HCT116 (cell line): Measurements from ENCODE around the gene MAML3. TPM values are rescaled to one million over a fixed set of nuclear protein-coding genes. Genes with fewer than 3 reads are reported as not detected.

Experiments used
- ATAC-seq: fragments of 200-7000 bp; cut with Tn5 transposase; 2 replicates; pipeline ENCODE4 v1.9.1; 2020; ENCODE audit warnings: mild to moderate bottlenecking, moderate library complexity
- BruUV-seq: library from RNA; stranded (reverse); fragments of 400-500 nt; replicated peaks from 2 replicates; lab custom pipeline; 2021; lab: Mats Ljungman, UMichigan
- CTCF ChIA-PET: fragments of 300-600 bp; sonication (Branson Sonifier 250); formaldehyde crosslinking; loops from one replicate; lab custom pipeline; 2021; ENCODE audit warnings: antibody characterized with exemption; lab: Charles Lee
- POLR2A ChIA-PET: fragments of 300-600, 350-600 bp; sonication (Branson Sonifier 250); formaldehyde crosslinking; loops from one replicate; lab custom pipeline; 2021; ENCODE audit warnings: antibody characterized with exemption; lab: Charles Lee
- RAD21 ChIA-PET, 2 experiments: fragments of 300-600 bp; sonication (Branson Sonifier 250); formaldehyde crosslinking; loops; one replicate each; lab custom pipeline; 2023; ENCODE audit warnings: low total read pairs in 2 of 2; ENCODE audit not compliant: uncharacterized antibody in 2 of 2, unreplicated experiment in 2 of 2, low non-redundant PET in 1 of 2; lab: Charles Lee
- DNase-seq: peaks from one replicate; pipeline ENCODE4 v3.0.0-alpha.2; 2010; ENCODE audit warnings: low read depth, low spot score
- H2AFZ ChIP-seq: fragments of 200-600 bp; shearing (Covaris generic), sonication (generic); 2 replicates; pipeline ENCODE4 v1.6.1; 2017; ENCODE audit warnings: low read depth, mixed run types, mixed read lengths, antibody characterized with exemption, low read length; ENCODE audit not compliant: poor library complexity, severe bottlenecking
- H3K27ac ChIP-seq: 2 replicates; pipeline ENCODE4 v1.5.1; 2012; ENCODE audit warnings: low read depth, low read length
- H3K27me3 ChIP-seq: fragments of 200-600 bp; sonication (generic); 2 replicates; pipeline ENCODE4 v1.6.1; 2016; ENCODE audit warnings: mixed run types, low read length, mixed read lengths; ENCODE audit not compliant: insufficient read depth
- H3K36me3 ChIP-seq, 2 experiments: fragments of 200-500 bp in 1 of 2; fragments of 200-600 bp in 1 of 2; sonication (Bioruptor generic) in 1 of 2; sonication (generic) in 1 of 2; 2 replicates each; pipeline versions ENCODE4 v1.5.1 to v1.6.1; 2014 to 2016; ENCODE audit warnings: low read length in 2 of 2, inconsistent platforms in 1 of 2, mixed read lengths in 1 of 2, mixed run types in 1 of 2; ENCODE audit not compliant: insufficient read depth in 2 of 2, control insufficient read depth in 1 of 2
- H3K4me1 ChIP-seq, 2 experiments: fragments of 200-600 bp in 1 of 2; sonication (generic) in 1 of 2; 2 replicates each; pipeline versions ENCODE4 v1.5.1 to v1.6.1; 2012 to 2017; ENCODE audit warnings: low read length in 2 of 2, inconsistent platforms in 1 of 2, mild to moderate bottlenecking in 1 of 2, mixed read lengths in 1 of 2, mixed run types in 1 of 2, moderate library complexity in 1 of 2; ENCODE audit not compliant: insufficient read depth in 2 of 2, control insufficient read depth in 1 of 2
- H3K4me2 ChIP-seq: fragments of 200-600 bp; sonication (generic); 2 replicates; pipeline ENCODE4 v1.6.1; 2017; ENCODE audit warnings: mixed run types, low read length, mixed read lengths
- H3K4me3 ChIP-seq, 2 experiments: fragments of 200-600 bp in 1 of 2; sonication (generic) in 1 of 2; replicated peaks in 1 of 2; 2 replicates each; pipeline ENCODE4 v1.5.1; 2011 to 2016; ENCODE audit warnings: low read length in 2 of 2, control low read depth in 1 of 2, low read depth in 1 of 2, mild to moderate bottlenecking in 1 of 2, mixed read lengths in 1 of 2, mixed run types in 1 of 2
- H3K79me2 ChIP-seq: fragments of 200-600 bp; sonication (generic); 2 replicates; pipeline ENCODE4 v1.6.1; 2017; ENCODE audit warnings: mild to moderate bottlenecking, mixed run types, low read length, moderate library complexity, mixed read lengths; ENCODE audit not compliant: insufficient read depth
- H3K9ac ChIP-seq: fragments of 200-600 bp; sonication (generic); 2 replicates; pipeline ENCODE4 v1.6.1; 2016; ENCODE audit warnings: low read length, mixed read lengths
- H3K9me2 ChIP-seq: fragments of 200-600 bp; sonication (generic), shearing (Covaris generic); 2 replicates; pipeline ENCODE4 v1.6.1; 2017; ENCODE audit warnings: mixed run types, mild to moderate bottlenecking, moderate library complexity; ENCODE audit not compliant: insufficient read depth
- H3K9me3 ChIP-seq, 2 experiments: fragments of 200-500 bp in 1 of 2; fragments of 200-600 bp in 1 of 2; sonication (Bioruptor generic) in 1 of 2; sonication (generic) in 1 of 2; 2 replicates each; pipeline ENCODE4 v1.6.1; 2014 to 2017; ENCODE audit warnings: low read length in 2 of 2, mixed read lengths in 2 of 2, inconsistent platforms in 1 of 2, low read depth in 1 of 2, mild to moderate bottlenecking in 1 of 2, mixed run types in 1 of 2, moderate library complexity in 1 of 2; ENCODE audit not compliant: control insufficient read depth in 1 of 2, insufficient read depth in 1 of 2
- H4K20me1 ChIP-seq: fragments of 200-600 bp; sonication (generic), shearing (Covaris generic); 2 replicates; pipeline ENCODE4 v1.6.1; 2017; ENCODE audit warnings: mixed run types, mild to moderate bottlenecking, moderate library complexity; ENCODE audit not compliant: insufficient read depth
- ATF3 ChIP-seq: IDR thresholded peaks from 2 replicates; pipeline ENCODE4 v1.6.1; 2012
- CEBPB ChIP-seq: IDR thresholded peaks from 2 replicates; pipeline ENCODE4 v1.6.1; 2012; ENCODE audit warnings: low read depth
- CTCF ChIP-seq, 3 experiments: fragments of 200-600 bp in 1 of 3; sonication (generic) in 1 of 3; IDR thresholded peaks in 2 of 3; conservative IDR thresholded peaks in 1 of 3; 2 replicates each; pipeline ENCODE4 v1.5.1; 2012 to 2017; ENCODE audit warnings: low read depth in 2 of 3, low read length in 2 of 3, antibody characterized with exemption in 1 of 3, borderline replicate concordance in 1 of 3, control low read depth in 1 of 3, mild to moderate bottlenecking in 1 of 3, mixed read lengths in 1 of 3, mixed run types in 1 of 3, moderate library complexity in 1 of 3; ENCODE audit not compliant: insufficient read depth in 1 of 3
- ELF1 ChIP-seq: IDR thresholded peaks from 2 replicates; pipeline ENCODE4 v1.6.1; 2012; ENCODE audit warnings: low read depth, borderline replicate concordance
- EZH2 ChIP-seq: fragments of 200-600 bp; sonication (generic); IDR thresholded peaks from 2 replicates; pipeline ENCODE4 v1.6.1; 2017; ENCODE audit warnings: antibody characterized with exemption, mixed run types
- EZH2phosphoT487 ChIP-seq: fragments of 200-600 bp; IDR thresholded peaks from 2 replicates; pipeline ENCODE4 v1.6.1; 2018; ENCODE audit warnings: antibody characterized with exemption, borderline replicate concordance
- FOSL1 ChIP-seq: IDR thresholded peaks from 2 replicates; pipeline ENCODE4 v1.6.1; 2012; ENCODE audit warnings: low read depth
- JUND ChIP-seq: IDR thresholded peaks from 2 replicates; pipeline ENCODE4 v1.6.1; 2012
- POLR2A ChIP-seq: IDR thresholded peaks from 2 replicates; pipeline ENCODE4 v1.7.0; 2011; ENCODE audit warnings: borderline replicate concordance; ENCODE audit not compliant: insufficient read depth, insufficient read length; ENCODE audit errors: extremely low read depth
- POLR2AphosphoS5 ChIP-seq: IDR thresholded peaks from 2 replicates; pipeline ENCODE4 v1.6.1; 2011; ENCODE audit warnings: mild to moderate bottlenecking, low read depth, low read length, moderate library complexity
- RAD21 ChIP-seq: IDR thresholded peaks from 2 replicates; pipeline ENCODE4 v1.6.1; 2012; ENCODE audit warnings: low read depth, mild to moderate bottlenecking
- SIN3A ChIP-seq: IDR thresholded peaks from 2 replicates; pipeline ENCODE4 v1.6.1; 2012; ENCODE audit warnings: low read depth
- SP1 ChIP-seq: IDR thresholded peaks from 2 replicates; pipeline ENCODE4 v1.6.1; 2012; ENCODE audit warnings: low read depth
- SRF ChIP-seq: IDR thresholded peaks from 2 replicates; pipeline ENCODE4 v1.6.1; 2012; ENCODE audit warnings: low read depth
- TCF7L2 ChIP-seq: IDR thresholded peaks from 2 replicates; pipeline ENCODE4 v1.7.0; 2011; ENCODE audit warnings: borderline replicate concordance, inconsistent platforms; ENCODE audit not compliant: insufficient read depth, insufficient read length; ENCODE audit errors: extremely low read depth
- ZFX ChIP-seq: fragments of 450-650 bp; IDR thresholded peaks from 2 replicates; pipeline ENCODE4 v1.6.1; 2017
- ZNF274 ChIP-seq: fragments of 200-500 bp; sonication (Bioruptor generic); IDR thresholded peaks from 2 replicates; pipeline ENCODE4 v1.6.1; 2014; ENCODE audit warnings: mild to moderate bottlenecking, low read depth, low read length, inconsistent platforms
- intact Hi-C: fragments of 100-400 bp; cut with micrococcal nuclease; formaldehyde crosslinking; loops from 2 replicates; pipeline ENCODE4 v1.10.0; 2022
- total RNA-seq: library from RNA; stranded (reverse); gene quantifications from one replicate; pipeline ENCODE4 v1.2.1, GENCODE V29; 2021; ENCODE audit not compliant: unreplicated experiment
- TF ChIP-seq, protein P1 (sequence below): IDR thresholded peaks from 2 replicates; pipeline ENCODE4 v1.6.1; 2012

Gene MAML3
- total RNA-seq, 1 experiment from 2014 or later: 3.1 TPM

DNA sequence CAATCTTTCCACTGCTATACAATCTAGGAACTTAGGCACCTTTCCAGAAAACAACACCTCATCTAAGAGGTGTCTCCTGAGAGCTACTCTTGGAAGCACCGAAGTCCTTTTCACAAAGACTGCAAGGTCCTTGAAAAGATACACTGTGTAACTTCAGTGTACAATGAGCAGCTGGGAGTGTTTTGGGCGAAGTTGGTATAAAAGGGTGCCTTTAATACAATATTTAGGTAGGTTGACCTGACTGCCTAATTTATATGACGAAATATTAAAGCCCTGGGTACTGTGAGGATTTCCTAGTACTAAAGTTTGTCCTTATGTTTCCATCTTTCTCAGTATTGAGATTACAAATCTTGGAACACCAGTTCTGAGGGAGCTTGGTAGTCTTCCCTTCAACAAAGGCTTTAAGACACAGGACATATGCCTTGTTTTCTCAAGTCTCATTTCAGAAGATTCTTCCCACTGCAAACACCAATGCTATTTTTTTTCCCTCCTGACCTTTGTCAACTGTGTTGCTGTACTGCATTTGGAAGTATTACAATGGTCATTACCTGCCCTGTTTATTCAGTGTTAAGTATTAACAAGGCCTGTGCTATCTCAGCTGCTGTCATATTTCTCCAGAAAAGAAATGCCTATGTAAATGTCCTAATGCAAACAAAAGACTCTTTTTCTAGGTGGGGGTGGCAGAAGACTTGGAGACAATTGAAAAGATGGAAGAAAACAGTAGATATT lies 134.2 kb downstream of the MAML3 start:
- ATAC-seq: no peak
- Histone ChIP-seq H3K79me2 (no peaks in the 10 kb centered on the region), H3K4me1 (peaks cover 0 to 5% of the 10 kb centered on the region in 2 experiments; a peak in 2 of 4 replicates), H3K9me2 (no peaks in the 10 kb centered on the region), H3K4me3 (no peak overlapping the region), H3K27ac (no peak overlapping the region), H3K36me3 (no peaks in the 10 kb centered on the region), H4K20me1 (no peaks in the 10 kb centered on the region), H3K9me3 (no peaks in the 10 kb centered on the region), H3K4me2 (no peak overlapping the region), H3K9ac (no peak overlapping the region), H3K27me3 (no peaks in the 10 kb centered on the region), H2AFZ (no peak overlapping the region)
- intact Hi-C loops: loop anchor here (10.0 kb wide), 1 partner anchor 615 kb away; no protein-coding TSS in a partner anchor
- CTCF ChIA-PET: no interaction called here
- RAD21 ChIA-PET: no interaction called here
- POLR2A ChIA-PET: no interaction called here
- no peak for DNase-seq
- TF ChIP-seq SP1: no peak
- TF ChIP-seq, protein P1, sequence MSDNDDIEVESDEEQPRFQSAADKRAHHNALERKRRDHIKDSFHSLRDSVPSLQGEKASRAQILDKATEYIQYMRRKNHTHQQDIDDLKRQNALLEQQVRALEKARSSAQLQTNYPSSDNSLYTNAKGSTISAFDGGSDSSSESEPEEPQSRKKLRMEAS: no peak
- no peak for TF ChIP-seq JUND
- no peak for TF ChIP-seq SRF
- no peak for TF ChIP-seq POLR2A
- TF ChIP-seq ELF1: no peak
- TF ChIP-seq EZH2: no peak
- no peak for TF ChIP-seq CTCF (IDR thresholded peaks at IDR 0.05 in 2 of 3, conservative IDR thresholded peaks at IDR 0.05 in 1 of 3; ENCODE audit: borderline replicate concordance in 1 of 3, insufficient read depth in 1 of 3, low read depth in 2 of 3, low read length in 2 of 3)
- TF ChIP-seq POLR2AphosphoS5: no peak
- no peak for TF ChIP-seq ZFX
- TF ChIP-seq EZH2phosphoT487: no peak
- no peak for TF ChIP-seq SIN3A
- no peak for TF ChIP-seq RAD21
- TF ChIP-seq ATF3: no peak
- TF ChIP-seq ZNF274: no peak
- no peak for TF ChIP-seq TCF7L2
- no peak for TF ChIP-seq FOSL1
- no peak for TF ChIP-seq CEBPB
- BruUV-seq: no TSS peak
